Astrocyte (in vitro differentiated cells and primary cell): ENCODE measurements around the gene TBC1D16.

Experiments used
- CTCF ChIP-seq: IDR thresholded peaks from 2 replicates; pipeline ENCODE4 v1.5.1; 2011; ENCODE audit warnings: low read depth, mild to moderate bottlenecking, inconsistent platforms, low read length, moderate library complexity; ENCODE audit not compliant: insufficient read depth
- EZH2 ChIP-seq: IDR thresholded peaks from 2 replicates; pipeline ENCODE4 v1.6.1; 2012; ENCODE audit warnings: mild to moderate bottlenecking, low read length, inconsistent platforms; ENCODE audit not compliant: insufficient read depth

GRCh38 chr17:79926142-79926604 is 109.5 kb downstream of the TBC1D16 start:
- no peak for TF ChIP-seq CTCF
- TF ChIP-seq EZH2, result no peak
